IPS-18c (cell line): ENCODE results near the gene CYB561.

Experiments
- H3K4me3 ChIP-seq: 2 replicates; pipeline ENCODE4 v1.7.0; 2013; ENCODE audit warnings: low read depth, mild to moderate bottlenecking, low read length, moderate library complexity; ENCODE audit not compliant: insufficient read depth
- H3K9me3 ChIP-seq: one replicate; pipeline ENCODE4 v1.6.1; 2013; ENCODE audit warnings: mild to moderate bottlenecking, low read length, moderate library complexity; ENCODE audit not compliant: control insufficient read depth, insufficient read depth

The CYB561 gene

GRCh38 chr17:63442074-63442473, 4.0 kb downstream of the CYB561 start:
- Histone ChIP-seq H3K4me3 (no peak overlapping the region), H3K9me3 (no peaks in the 10 kb centered on the region)

- Histone ChIP-seq H3K4me3 (no peak overlapping the region), H3K9me3 (no peaks in the 10 kb centered on the region)
These were observed 4.5 kb downstream of the CYB561 start for GRCh38 chr17:63441654-63442053.

DNA sequence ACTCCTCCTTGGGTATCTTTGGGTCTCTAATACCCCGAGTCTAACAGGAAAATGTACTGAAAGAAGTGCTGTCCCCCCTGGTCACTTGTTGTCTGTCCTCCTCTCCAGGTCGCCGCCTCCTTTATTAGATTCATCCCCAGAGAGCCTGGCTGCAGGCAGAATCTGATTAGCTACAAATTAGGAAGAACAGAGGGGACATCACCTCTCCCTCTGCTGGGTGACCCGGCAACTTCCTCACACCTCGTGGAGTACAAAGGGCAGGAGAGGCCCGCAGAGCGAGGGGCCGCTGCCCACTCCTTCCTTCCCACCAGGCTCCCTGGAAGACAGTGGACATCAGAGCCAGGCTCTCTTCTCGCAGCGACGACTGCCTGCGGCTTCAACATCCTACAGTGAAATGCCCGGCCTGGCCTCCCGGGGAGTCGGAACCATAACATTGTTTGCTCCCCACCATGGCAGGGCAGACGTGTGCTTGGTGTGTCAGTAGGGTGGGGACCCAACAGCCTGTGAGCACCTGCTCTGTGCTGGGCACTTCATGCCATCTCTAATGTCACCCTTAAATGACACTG, 5.3 kb downstream of the CYB561 start:
- no peak overlapping the region for H3K4me3 ChIP-seq
- no peaks in the 10 kb centered on the region for H3K9me3 ChIP-seq

DNA sequence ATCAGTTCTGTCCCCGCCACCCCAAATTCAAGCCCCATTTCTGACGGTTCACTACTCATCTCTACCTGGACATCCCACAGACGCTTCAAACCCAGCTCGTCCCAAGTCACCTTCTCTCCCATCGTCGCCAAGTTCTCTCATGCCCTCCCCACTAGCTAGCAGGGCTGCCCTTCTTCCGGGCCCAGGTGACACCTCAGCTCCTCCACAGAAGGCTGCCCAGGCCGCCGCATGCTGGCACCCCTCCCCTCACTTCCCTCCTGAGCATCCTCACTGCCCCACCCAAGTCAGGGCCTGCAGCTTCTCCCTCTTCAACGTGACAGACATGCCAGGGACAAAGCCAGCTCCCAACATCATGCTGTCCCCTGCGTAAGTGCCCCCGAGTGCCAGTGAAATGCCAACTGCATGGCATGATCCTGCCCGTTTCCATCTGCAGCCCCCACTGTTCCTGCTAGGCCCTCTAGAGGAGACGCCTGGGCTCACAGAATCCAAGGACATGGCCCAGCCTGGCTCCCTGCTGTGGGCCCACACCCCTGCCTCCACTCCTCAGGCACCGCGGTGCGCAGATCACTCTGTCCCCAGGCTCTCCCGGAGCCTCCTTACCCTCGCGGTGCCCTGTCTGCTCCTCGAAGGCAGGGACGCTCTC, 5.9 kb downstream of the CYB561 start:
- H3K4me3 ChIP-seq, result no peak overlapping the region

GRCh38 chr17:63439687-63440086, 6.4 kb downstream of the CYB561 start:
- Histone ChIP-seq H3K9me3 (peaks cover 2% of the 10 kb centered on the region), H3K4me3 (no peak overlapping the region)

More for the DNA sequence above, 5.9 kb downstream of the CYB561 start:
- no peaks in the 10 kb centered on the region for H3K9me3 ChIP-seq

- Histone ChIP-seq H3K9me3 (peaks cover 2% of the 10 kb centered on the region), H3K4me3 (no peak overlapping the region)
These were observed 7.7 kb downstream of the CYB561 start for GRCh38 chr17:63438092-63439051.

DNA sequence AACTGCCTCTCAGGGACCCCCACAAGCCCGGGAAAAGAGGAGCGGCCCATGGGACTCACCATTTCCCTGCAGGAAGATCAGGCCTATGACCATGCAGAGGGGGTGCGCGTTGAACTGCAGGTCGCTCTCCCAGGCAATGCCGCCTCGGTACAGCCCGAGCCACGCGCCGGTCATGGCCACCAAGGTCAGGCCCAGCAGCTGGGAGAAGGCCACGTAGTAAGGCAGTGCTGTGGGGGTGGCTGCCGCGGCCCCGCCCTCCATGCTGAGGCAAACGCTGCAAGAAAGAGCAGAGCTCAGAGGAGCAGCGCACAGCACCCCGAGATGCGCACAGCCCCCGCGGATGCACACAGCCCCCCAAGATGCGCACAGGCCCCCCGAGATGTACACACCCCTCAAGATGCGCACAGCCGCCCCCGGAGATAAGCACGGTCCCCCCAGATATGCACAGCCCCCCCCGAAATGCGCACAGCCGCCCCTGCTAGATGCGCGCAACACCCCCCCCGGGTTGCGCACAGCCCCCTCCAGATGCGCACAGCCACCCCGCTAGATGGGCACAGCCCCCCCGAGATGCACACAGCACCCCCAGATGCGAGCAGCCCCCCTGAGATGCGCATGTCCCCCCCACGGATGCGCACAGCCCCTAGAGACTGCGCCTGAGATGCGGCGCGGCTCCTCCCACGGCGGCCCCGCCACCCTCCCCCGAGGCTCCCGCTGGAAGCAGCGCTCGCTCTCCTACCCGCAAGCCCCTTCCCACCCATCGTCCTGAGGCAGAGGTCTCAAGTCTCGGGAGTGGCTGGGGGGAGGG, 8.6 kb downstream of the CYB561 start:
- H3K9me3 ChIP-seq, result peaks cover 2% of the 10 kb centered on the region
- no peak overlapping the region for H3K4me3 ChIP-seq

GRCh38 chr17:63436523-63437110, 9.5 kb downstream of the CYB561 start:
- Histone ChIP-seq H3K9me3 (peaks cover 2% of the 10 kb centered on the region), H3K4me3 (no peak overlapping the region)

GRCh38 chr17:63435681-63436522, 10.2 kb downstream of the CYB561 start:
- Histone ChIP-seq H3K9me3 (peaks cover 2% of the 10 kb centered on the region), H3K4me3 (no peak overlapping the region)

GRCh38 chr17:63434951-63435571, 11.0 kb downstream of the CYB561 start:
- no peak overlapping the region for H3K4me3 ChIP-seq
- peaks cover 2% of the 10 kb centered on the region for H3K9me3 ChIP-seq

DNA sequence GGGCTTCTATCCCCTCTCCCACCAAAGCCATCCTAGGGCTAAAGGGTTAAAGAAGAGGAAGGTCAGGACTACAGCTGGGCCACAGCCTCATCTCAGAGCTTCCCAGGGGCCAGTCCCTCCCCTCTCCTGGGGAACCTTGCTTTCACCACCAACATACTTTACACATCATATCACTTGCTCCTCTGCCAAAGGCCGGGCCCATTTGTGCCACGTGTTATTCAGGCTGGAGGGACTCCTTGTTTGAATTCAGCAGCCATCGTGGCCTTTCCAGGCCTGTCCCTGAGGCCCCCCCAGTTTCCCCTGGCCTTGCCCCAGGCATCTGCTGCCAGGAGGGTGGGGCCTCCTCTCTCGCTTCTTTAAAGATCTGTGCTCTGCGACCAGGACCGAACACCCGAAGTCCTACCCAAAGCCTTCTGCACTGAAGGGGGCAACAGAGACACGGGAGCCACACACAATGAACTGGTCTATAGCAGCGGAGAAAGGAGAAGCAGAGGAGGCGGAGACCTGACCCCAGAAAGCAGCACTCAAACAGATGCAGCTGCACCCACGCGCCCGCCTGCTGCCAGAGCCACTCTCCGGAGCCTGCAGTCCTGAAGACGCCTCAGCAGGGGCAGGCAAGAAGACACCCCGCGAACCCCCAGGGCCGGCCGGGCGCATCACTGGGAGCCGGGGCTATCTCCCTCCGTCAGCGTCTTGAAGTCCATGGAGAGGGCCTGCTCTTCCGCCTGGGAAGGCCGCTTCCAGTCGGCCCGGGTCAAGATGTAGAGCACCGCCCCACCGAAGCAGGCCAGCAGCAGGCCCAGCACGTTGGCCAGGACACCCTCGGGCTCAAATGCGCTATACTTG, 12.1 kb downstream of the CYB561 start:
- H3K9me3 ChIP-seq, result peaks cover 2% of the 10 kb centered on the region
- H3K4me3 ChIP-seq, result no peak overlapping the region

DNA sequence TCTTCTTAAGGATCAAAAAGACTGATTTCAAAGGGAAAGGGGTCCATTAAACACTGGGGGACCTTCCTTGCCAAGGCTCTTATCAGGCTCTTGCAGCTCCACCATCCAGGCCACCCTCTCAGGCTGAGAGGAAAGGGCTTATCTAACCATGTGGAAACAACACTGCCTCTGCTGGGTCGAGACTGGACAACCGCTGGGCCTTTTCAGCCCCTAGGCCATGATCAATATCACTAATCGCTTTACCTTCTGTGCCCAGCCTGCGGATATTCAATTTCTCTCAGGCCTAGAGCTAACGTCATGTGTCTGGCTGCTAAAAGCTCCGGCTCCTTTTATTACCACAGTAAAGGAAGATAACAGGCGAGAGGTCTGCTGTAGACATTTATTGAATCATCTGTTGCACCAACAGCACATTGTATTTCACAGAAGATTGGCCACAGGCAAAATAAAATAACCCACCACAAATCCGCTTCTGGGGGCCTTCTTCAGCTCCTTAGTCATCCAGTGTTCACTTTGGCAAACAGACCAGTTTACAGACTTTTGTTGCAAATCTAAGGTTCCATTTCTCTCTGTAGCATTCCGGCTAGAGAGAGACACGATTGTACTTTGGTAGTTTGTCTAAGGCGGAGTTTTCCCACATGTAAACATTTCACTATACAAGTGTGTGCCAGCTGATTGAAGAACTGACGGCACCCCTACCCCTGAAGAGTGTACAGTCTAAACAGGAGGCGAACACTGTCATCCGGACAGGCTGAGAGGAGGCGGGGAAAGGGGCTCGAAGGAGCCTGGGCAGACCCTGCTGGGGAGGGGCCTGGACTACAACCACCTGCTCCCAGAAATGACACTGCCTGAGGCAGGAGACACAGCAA, 13.9 kb downstream of the CYB561 start:
- Histone ChIP-seq H3K4me3 (no peak overlapping the region), H3K9me3 (peaks cover 2% of the 10 kb centered on the region)

GRCh38 chr17:63431618-63431938, 14.5 kb downstream of the CYB561 start:
- H3K9me3 ChIP-seq, result peaks cover 2% of the 10 kb centered on the region
- H3K4me3 ChIP-seq, result no peak overlapping the region

- H3K9me3 ChIP-seq, result peaks cover 2% of the 10 kb centered on the region
- no peak overlapping the region for H3K4me3 ChIP-seq
These were observed 15.9 kb downstream of the CYB561 start for GRCh38 chr17:63430223-63430622.
